ENCODE data around the gene ARAP1.

Gene ARAP1

DNA sequence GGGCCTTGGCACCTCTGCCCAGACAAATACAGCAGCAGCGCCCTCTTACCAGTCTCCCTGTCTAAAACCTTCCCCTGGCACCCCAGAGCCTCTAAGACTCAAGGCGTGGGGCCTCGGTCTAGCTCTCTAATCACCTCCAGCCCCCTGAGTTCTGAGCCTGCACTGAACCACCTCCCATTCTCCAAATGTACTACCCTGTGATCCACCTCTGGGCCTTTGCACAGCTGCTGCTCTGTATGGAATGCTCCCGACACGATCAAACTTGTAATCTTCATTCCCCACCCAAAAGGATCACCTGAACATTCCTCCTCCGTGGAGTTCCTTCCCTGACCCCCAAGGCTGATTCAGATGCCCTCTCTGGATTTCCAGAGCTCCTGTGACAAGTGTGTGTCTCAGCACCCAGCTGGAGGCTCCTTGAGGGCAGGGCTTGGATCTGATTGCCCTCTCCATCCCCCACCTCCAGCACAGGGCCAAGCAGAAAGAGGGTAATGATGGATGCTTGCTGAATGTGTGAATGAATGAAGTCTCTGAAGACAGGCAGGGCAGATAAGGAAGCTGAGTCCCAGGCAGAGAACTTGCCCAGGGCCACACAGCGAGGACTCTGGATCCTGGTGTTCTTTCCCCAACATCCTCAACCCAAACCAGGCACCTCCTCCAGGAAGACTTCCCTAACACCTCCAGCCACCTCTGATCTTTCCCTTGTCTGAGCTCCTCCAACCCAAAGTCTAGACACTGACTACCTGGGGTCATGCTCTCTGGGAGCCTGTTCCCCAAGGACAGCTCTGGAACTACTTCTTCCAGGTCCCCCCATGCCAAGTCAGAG, 23.3 kb upstream of the ARAP1 start:
- Mint-ChIP-seq H3K36me3 (peaks cover 6% of the 10 kb centered on the region), H3K4me3 (no peak overlapping the region), H3K27me3 (no peaks in the 10 kb centered on the region), H3K4me1 (peaks cover 35% of the 10 kb centered on the region), H3K27ac (no peak overlapping the region), H3K9me3 (no peaks in the 10 kb centered on the region)
- ATAC-seq (ENCODE audit: low read depth) (no peak), DNase-seq (ENCODE audit: low spot score in 2 of 2) (no peak)

DNA sequence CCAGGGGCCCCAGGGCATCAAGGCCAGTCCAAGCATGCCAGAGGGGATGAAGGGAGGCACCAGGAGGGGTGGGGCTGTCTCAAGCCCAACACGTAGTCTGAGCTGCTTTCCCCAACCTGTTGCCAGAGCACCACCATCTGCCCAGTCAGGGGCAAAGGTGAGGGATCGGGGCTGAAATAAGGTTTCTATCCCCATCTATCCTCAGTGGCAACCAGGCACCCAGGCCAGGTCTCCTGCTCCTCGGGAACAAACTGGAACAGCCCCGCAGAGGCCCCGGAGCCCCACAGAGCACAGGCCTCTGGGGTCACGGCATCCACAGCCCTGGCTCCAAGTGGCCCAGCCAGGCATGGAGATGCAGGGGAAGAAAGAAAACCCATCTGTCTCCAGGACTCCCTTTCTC, 22.3 kb upstream of the ARAP1 start:
- Mint-ChIP-seq H3K27ac (no peak overlapping the region), H3K27me3 (no peaks in the 10 kb centered on the region), H3K4me3 (no peak overlapping the region), H3K36me3 (peaks cover 6% of the 10 kb centered on the region), H3K9me3 (no peaks in the 10 kb centered on the region), H3K4me1 (peaks cover 31% of the 10 kb centered on the region)
- ATAC-seq (ENCODE audit: low read depth) (no peak), DNase-seq (ENCODE audit: low spot score in 2 of 2) (no peak)

DNA sequence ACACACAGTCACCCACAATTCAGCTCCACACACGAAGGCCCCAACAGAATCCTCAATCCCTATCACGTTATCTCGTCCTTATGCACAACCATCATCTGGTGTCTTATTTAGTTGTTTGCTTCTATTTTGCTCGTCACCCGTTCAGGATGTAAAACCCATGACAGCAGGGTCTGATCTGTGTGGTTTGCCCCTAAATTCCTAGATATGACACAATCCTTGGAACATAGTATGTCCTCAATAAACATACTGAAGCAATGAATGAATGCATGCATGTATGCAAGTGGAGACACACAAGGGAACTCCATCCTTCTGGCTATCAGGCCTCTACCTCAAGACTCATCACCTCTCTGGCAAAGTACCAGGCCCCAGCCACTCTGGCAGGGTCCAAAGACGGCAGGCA, 21.5 kb upstream of the ARAP1 start:
- no peak for DNase-seq (ENCODE audit: low spot score in 2 of 2)

DNA sequence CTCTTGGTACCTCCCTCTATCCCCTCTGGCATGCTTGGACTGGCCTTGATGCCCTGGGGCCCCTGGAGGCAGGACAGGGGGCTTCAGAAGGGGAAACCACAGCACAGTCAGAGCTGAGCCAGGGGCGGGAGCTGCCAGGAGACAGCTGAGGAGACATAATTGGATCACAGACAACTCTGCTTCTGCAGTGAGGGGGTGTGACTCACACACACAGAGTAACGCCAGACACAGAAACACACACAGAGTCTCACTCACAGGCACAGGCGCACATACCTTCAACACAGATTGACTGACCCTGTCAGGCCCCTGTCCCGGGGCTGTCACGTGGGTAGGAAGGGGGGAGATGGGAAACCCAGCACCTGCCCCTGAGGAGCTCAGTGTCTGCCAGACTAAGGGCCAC, 21.1 kb upstream of the ARAP1 start:
- H3K27ac Mint-ChIP-seq: no peak overlapping the region
- ATAC-seq (ENCODE audit: low read depth) (no peak), DNase-seq (ENCODE audit: low spot score in 2 of 2) (no peak)
- peaks cover 33% of the 10 kb centered on the region for H3K4me1 Mint-ChIP-seq
- peaks cover 6% of the 10 kb centered on the region for H3K36me3 Mint-ChIP-seq
- H3K4me3 Mint-ChIP-seq: no peak overlapping the region
- no peaks in the 10 kb centered on the region for H3K9me3 Mint-ChIP-seq
- no peaks in the 10 kb centered on the region for H3K27me3 Mint-ChIP-seq

More for the DNA sequence above, 21.5 kb upstream of the ARAP1 start:
- Mint-ChIP-seq H3K27me3 (no peaks in the 10 kb centered on the region), H3K36me3 (peaks cover 6% of the 10 kb centered on the region), H3K4me3 (no peak overlapping the region), H3K4me1 (peaks cover 30% of the 10 kb centered on the region), H3K27ac (no peak overlapping the region), H3K9me3 (no peaks in the 10 kb centered on the region)
- ATAC-seq (ENCODE audit: low read depth): no peak

GRCh38 chr11:72772059-72772458, 19.9 kb upstream of the ARAP1 start:
- DNase-seq (ENCODE audit: low spot score in 2 of 2): no peak
- H3K4me1 Mint-ChIP-seq: peaks cover 30% of the 10 kb centered on the region
- no peak for ATAC-seq (ENCODE audit: low read depth)
- no peaks in the 10 kb centered on the region for H3K27me3 Mint-ChIP-seq
- H3K27ac Mint-ChIP-seq: no peak overlapping the region
- H3K36me3 Mint-ChIP-seq: peaks cover 6% of the 10 kb centered on the region
- no peak overlapping the region for H3K4me3 Mint-ChIP-seq
- no peaks in the 10 kb centered on the region for H3K9me3 Mint-ChIP-seq

GRCh38 chr11:72771507-72771906, 19.3 kb upstream of the ARAP1 start:
- H3K36me3 Mint-ChIP-seq: peaks cover 6% of the 10 kb centered on the region
- H3K4me3 Mint-ChIP-seq: no peak overlapping the region
- ATAC-seq (ENCODE audit: low read depth) (no peak), DNase-seq (ENCODE audit: low spot score in 2 of 2) (no peak)
- H3K27ac Mint-ChIP-seq: no peak overlapping the region
- H3K9me3 Mint-ChIP-seq: no peaks in the 10 kb centered on the region
- H3K4me1 Mint-ChIP-seq: peaks cover 28% of the 10 kb centered on the region
- no peaks in the 10 kb centered on the region for H3K27me3 Mint-ChIP-seq

GRCh38 chr11:72770799-72771198, 18.6 kb upstream of the ARAP1 start:
- ATAC-seq (ENCODE audit: low read depth) (no peak), DNase-seq (ENCODE audit: low spot score in 2 of 2) (no peak)
- H3K27me3 Mint-ChIP-seq: no peaks in the 10 kb centered on the region
- H3K36me3 Mint-ChIP-seq: peaks cover 6% of the 10 kb centered on the region
- H3K4me3 Mint-ChIP-seq: no peak overlapping the region
- H3K4me1 Mint-ChIP-seq: peaks cover 25% of the 10 kb centered on the region
- no peak overlapping the region for H3K27ac Mint-ChIP-seq
- H3K9me3 Mint-ChIP-seq: no peaks in the 10 kb centered on the region

- Mint-ChIP-seq H3K27ac (no peak overlapping the region), H3K36me3 (peaks cover 6% of the 10 kb centered on the region), H3K4me1 (peaks cover 17% of the 10 kb centered on the region), H3K27me3 (no peaks in the 10 kb centered on the region), H3K9me3 (no peaks in the 10 kb centered on the region), H3K4me3 (no peak overlapping the region)
- ATAC-seq (ENCODE audit: low read depth): no peak
- DNase-seq (ENCODE audit: low spot score in 2 of 2): no peak
Observed at GRCh38 chr11:72769680-72770079, 17.5 kb upstream of the ARAP1 start.

DNA sequence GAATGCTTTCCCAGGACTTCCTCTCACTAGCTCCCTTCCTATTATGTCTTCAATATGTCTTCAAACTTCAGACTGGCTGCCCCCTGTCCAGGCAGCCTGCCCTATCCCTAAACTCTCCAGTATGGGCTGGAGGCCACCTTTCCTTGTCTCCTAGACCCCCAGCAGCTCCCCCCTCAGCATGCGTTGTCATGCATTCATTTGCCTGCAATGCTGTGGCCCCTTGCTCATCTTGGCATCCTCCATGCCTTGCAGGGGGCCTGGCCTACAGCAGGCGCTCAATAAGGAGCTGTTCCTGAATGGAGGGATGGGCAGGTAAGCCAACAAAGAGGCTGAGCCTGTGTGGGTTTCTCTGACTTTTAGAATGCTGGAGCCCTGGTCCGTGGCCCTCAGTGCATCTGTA, 16.4 kb upstream of the ARAP1 start:
- ATAC-seq (ENCODE audit: low read depth) (no peak), DNase-seq (ENCODE audit: low spot score in 2 of 2) (no peak)
- Mint-ChIP-seq H3K9me3 (no peaks in the 10 kb centered on the region), H3K4me1 (peaks cover 15% of the 10 kb centered on the region), H3K36me3 (peaks cover 6% of the 10 kb centered on the region), H3K27me3 (no peaks in the 10 kb centered on the region), H3K4me3 (no peak overlapping the region), H3K27ac (peak overlapping the region; percentile 16)

GRCh38 chr11:72767203-72768062, 15.2 kb upstream of the ARAP1 start:
- Mint-ChIP-seq H3K27ac (no peak overlapping the region), H3K4me3 (no peak overlapping the region), H3K4me1 (peaks cover 23% of the 10 kb centered on the region), H3K9me3 (no peaks in the 10 kb centered on the region), H3K36me3 (peaks cover 2% of the 10 kb centered on the region), H3K27me3 (no peaks in the 10 kb centered on the region)
- ATAC-seq (ENCODE audit: low read depth) (no peak), DNase-seq (ENCODE audit: low spot score in 2 of 2) (no peak)

GRCh38 chr11:72766152-72766902, 14.1 kb upstream of the ARAP1 start:
- H3K27me3 Mint-ChIP-seq: no peaks in the 10 kb centered on the region
- no peak overlapping the region for H3K27ac Mint-ChIP-seq
- ATAC-seq (ENCODE audit: low read depth) (no peak), DNase-seq (ENCODE audit: low spot score in 2 of 2) (no peak)
- peaks cover 25% of the 10 kb centered on the region for H3K4me1 Mint-ChIP-seq
- H3K36me3 Mint-ChIP-seq: no peaks in the 10 kb centered on the region
- no peaks in the 10 kb centered on the region for H3K9me3 Mint-ChIP-seq
- no peak overlapping the region for H3K4me3 Mint-ChIP-seq

DNA sequence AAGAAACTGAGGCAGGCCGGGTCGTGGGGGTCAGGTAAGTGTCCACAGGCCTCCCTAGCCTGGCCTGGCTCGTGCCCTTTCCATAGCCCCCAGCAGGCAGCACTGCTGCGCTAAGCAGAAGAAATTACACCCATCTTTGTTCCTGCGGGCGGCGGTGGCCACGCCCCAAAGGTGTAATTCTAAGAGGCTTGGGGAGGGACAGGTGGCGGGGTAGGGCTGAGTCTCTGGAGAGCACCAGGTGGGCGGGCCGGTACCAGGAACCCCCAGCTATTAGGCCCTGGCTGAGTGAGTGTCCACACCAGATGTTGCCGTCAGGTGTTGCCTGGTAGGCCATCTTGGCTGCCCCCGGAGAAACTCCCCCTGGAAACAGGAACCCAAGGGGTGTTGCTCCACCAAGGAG, 12.3 kb upstream of the ARAP1 start:
- H3K9me3 Mint-ChIP-seq: no peaks in the 10 kb centered on the region
- no peak overlapping the region for H3K27ac Mint-ChIP-seq
- H3K36me3 Mint-ChIP-seq: peaks cover 1% of the 10 kb centered on the region
- peaks cover 21% of the 10 kb centered on the region for H3K4me1 Mint-ChIP-seq
- H3K4me3 Mint-ChIP-seq: no peak overlapping the region
- no peak for DNase-seq (ENCODE audit: low spot score in 2 of 2)
- no peak for ATAC-seq (ENCODE audit: low read depth)
- H3K27me3 Mint-ChIP-seq: no peaks in the 10 kb centered on the region

DNA sequence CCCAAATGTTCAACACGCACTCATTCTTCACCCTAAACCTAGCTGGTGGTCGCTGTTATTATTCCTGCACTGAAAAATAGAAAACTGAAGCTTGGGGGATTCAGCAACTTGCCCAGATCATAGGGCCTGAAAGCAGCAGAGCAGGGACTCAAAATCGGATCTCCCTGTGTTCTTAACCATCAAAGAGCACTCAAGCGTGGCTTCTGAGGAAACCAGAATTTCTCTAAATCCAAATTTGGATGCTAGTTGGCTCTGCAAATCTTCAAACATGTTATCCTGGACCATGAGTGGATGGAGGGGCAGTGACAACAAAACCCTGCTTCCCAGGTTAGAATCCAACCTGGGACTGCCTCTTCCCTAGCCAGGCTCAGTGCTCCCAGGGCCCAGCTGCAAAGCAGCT, 11.6 kb upstream of the ARAP1 start:
- no peak for DNase-seq (ENCODE audit: low spot score in 2 of 2)
- H3K36me3 Mint-ChIP-seq: peaks cover 2% of the 10 kb centered on the region
- no peaks in the 10 kb centered on the region for H3K9me3 Mint-ChIP-seq
- peak overlapping the region; percentile 26 for H3K27ac Mint-ChIP-seq
- H3K27me3 Mint-ChIP-seq: no peaks in the 10 kb centered on the region
- peaks cover 21% of the 10 kb centered on the region for H3K4me1 Mint-ChIP-seq
- H3K4me3 Mint-ChIP-seq: no peak overlapping the region
- no peak for ATAC-seq (ENCODE audit: low read depth)
